COR-L47 (cell line): ENCODE measurements around the gene OR4X2.
"Not testable (repeated sequence)": the region's sequence is repeated elsewhere in the genome, so short reads cannot be mapped to it uniquely, and the experiment has no call there.

ENCODE experiments used
- DNase-seq: peaks from one replicate; lab custom pipeline; 2025; lab: John Stamatoyannopoulos, UW

Gene OR4X2

DNA sequence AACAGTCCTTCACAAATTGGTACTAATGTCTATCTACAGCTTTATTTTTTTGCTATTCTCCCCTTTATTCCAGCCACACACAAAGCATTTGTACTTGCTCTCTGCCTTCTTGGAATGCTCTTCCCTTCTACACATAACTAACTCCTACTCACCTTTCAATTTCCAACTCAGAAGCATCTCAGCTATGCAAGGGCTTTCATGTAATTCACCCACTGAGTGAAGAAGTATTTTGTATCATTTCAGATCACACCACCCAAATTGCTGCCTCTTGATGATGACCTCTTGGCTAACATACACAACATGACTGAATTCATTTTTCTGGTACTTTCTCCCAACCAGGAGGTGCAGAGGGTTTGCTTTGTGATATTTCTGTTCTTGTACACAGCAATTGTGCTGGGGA, at the start of gene OR4X2:
TSS of gene OR4X2 (plus strand) at position 301 of the 400 bp plus-strand sequence. CDS start at position 301, 0 bp downstream.
- no peak for DNase-seq

DNA sequence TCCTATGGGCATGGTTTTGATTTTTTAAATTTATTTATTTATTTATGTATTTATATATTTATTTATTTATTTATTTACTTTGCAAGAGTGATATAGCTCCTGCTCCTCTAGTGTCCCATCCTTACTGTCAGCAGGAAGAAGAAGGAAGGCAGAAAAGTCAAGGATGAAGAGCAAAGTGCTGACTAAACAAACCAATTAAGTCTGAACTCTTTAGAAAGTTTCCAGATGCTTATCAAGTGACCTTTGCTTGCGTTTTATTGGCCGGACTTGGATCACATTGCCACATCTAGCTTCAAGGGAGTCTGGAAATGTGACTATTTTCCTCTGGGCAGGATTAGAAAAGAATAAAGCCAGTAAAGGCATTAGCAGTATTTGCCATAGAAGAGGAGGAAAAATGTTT, 37.0 kb upstream of the OR4X2 start:
- no peak for DNase-seq

DNA sequence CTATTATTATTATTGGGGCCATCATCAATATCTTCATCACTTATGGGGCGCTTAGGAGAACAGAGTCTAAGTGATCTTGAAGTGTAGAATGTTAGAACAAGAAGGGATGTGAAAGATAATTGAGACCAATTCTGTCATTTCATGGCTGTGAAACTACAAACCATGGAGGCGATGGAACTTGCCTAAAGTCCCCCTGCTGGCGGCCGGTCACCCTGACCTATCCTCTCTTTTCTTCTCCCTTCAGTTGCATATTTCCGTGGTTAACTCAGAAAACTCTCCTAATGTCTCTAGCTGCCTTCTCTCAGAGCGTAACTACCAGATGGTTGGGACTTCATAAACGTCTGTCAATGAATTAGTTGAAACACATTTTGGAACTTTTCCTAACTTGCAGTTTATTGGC, 34.9 kb upstream of the OR4X2 start:
- DNase-seq = no peak

DNA sequence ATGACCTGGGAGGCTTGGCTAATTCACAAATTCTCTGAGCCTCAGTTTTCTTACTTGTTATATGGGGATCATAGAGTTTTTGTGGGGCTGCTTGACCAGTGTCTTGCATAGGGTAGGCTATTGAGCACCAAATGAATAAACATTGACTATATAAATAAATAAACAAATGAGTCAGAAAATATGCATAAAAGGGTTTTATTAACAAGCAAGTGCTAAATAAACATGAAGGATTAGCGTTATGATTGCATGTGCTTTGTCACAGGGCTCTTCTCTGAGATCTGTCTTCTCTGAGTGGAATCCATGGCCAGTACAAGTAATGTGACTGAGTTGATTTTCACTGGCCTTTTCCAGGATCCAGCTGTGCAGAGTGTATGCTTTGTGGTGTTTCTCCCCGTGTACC, 28.4 kb upstream of the OR4X2 start, which contains the start of gene OR4B1:
TSS of gene OR4B1 (plus strand) at position 301 of the 400 bp plus-strand sequence. CDS start at position 301, 0 bp downstream.
- DNase-seq = no peak

GRCh38 chr11:48228761-48229160, 16.1 kb upstream of the OR4X2 start:
- no peak for DNase-seq

- not testable (repeated sequence) for DNase-seq
Observed at GRCh38 chr11:48230057-48230456, 14.8 kb upstream of the OR4X2 start.

DNA sequence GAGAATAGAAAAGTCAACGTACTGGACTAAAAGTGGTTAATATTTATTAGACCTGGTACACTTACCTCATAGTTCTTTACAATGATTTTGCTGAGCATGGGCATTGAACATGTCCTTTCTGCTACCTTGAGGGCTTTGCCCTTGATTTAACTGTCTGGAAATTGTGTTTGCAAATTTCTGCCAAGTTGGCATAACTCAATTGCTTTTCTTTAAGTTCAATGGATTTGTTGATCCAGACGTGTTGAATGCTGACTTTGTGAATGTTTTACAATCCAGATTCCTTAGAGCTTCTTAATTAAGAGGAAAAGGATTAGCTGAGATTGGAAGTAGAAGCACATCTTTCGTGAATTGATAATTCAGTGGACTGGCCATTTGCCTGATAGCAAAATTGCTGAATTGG, 7.2 kb upstream of the OR4X2 start:
- DNase-seq = no peak

DNA sequence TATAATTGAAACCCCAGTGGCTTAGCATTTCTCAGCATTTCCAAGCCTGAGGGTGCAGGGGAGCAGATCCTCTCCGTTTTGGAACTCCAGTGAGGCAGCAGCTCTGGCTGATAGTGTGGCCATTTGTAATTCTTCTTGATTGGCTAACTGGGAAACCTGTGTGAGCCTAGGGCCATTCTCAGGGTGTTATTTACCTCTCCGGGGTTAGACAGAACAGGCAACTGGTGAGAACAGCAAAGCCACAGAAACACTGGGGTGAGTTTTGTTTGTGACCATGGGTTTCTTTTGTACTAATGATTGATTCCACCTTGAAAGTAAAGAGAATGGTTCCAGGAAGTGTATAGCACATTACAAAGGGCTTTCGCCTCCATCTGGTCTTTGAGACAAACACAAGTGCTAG, 2.4 kb upstream of the OR4X2 start:
- no peak for DNase-seq

- no peak for DNase-seq
Observed at GRCh38 chr11:48248902-48249301, 4.0 kb downstream of the OR4X2 start.

- no peak for DNase-seq
Observed at GRCh38 chr11:48261600-48261999, 16.7 kb downstream of the OR4X2 start.

DNA sequence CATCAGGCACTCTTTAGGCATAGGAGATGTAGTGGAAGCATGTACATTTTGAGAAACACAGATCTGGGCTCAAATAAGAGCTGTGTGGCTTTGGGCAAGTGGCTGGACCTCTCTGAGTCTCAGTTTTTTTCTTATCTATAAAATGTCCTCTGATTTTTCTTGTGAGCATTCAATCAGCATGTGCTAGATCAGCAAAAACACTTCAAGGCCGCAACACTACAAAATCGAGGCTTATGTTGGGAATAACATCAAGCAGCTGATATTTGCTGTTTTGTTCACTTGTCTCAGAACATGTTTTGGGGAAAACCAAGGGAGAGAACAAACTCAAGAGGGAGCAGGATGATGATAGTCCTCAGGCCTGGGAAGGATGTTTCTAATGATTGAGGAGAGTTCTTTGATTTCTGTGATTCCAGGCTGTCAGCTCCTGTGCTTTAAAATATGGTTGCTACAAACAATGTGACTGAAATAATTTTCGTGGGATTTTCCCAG, 18.6 kb downstream of the OR4X2 start, which contains the start of gene OR4X1:
TSS of gene OR4X1 (plus strand) at position 439 of the 489 bp plus-strand sequence. CDS start at position 439, 0 bp downstream.
- no peak for DNase-seq

DNA sequence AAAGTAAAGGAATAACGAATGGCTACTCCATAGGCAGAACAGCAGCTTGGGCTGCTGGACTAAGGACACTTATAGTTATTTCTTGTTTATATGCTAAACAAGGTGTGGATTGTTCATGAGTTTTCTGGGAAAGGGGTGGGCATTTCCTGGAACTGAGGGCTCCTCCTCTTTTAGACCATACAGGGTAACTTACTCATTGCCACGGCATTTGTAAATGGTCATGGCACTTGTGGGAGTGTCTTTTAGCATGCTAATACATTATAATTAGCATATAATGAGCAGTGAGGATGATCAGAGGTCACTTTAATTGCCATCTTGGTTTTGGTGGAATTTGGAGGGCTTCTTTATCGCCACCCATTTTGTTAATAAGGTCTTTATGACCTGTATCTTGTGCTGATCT, 25.7 kb downstream of the OR4X2 start:
- no peak for DNase-seq

GRCh38 chr11:48272606-48273005, 27.7 kb downstream of the OR4X2 start:
- DNase-seq = no peak
